ENCODE measurements around the gene ZNF423.

The ZNF423 gene

GRCh38 chr16:49618955-49619354, 237.0 kb downstream of the ZNF423 start:
- DNase-seq, result no peak

GRCh38 chr16:49617710-49618330, 238.1 kb downstream of the ZNF423 start:
- DNase-seq, result no peak

- DNase-seq, result no peak
Observed at GRCh38 chr16:49617016-49617629, 238.8 kb downstream of the ZNF423 start.

- DNase-seq, result no peak
Observed at GRCh38 chr16:49615576-49615975, 240.3 kb downstream of the ZNF423 start.

- no peak for DNase-seq
Observed at GRCh38 chr16:49610983-49611382, 244.9 kb downstream of the ZNF423 start.

- no peak for DNase-seq
Observed at GRCh38 chr16:49608779-49609178, 247.1 kb downstream of the ZNF423 start.

GRCh38 chr16:49608098-49608497, 247.8 kb downstream of the ZNF423 start:
- peak; percentile 26 for DNase-seq

GRCh38 chr16:49605536-49606254, 250.2 kb downstream of the ZNF423 start:
- no peak for DNase-seq

GRCh38 chr16:49604602-49605001, 251.3 kb downstream of the ZNF423 start:
- no peak for DNase-seq

GRCh38 chr16:49603956-49604355, 252.0 kb downstream of the ZNF423 start:
- DNase-seq, result no peak

GRCh38 chr16:49602976-49603310, 253.0 kb downstream of the ZNF423 start:
- no peak for DNase-seq

GRCh38 chr16:49602201-49602975, 253.5 kb downstream of the ZNF423 start:
- DNase-seq, result no peak

GRCh38 chr16:49601576-49601975, 254.3 kb downstream of the ZNF423 start:
- DNase-seq, result no peak

GRCh38 chr16:49600976-49601375, 254.9 kb downstream of the ZNF423 start:
- no peak for DNase-seq

- no peak for DNase-seq
Observed at GRCh38 chr16:49600536-49600935, 255.4 kb downstream of the ZNF423 start.

GRCh38 chr16:49599704-49600103, 256.2 kb downstream of the ZNF423 start:
- no peak for DNase-seq

- DNase-seq, result no peak
Observed at GRCh38 chr16:49599281-49599680, 256.6 kb downstream of the ZNF423 start.

GRCh38 chr16:49598383-49599170, 257.3 kb downstream of the ZNF423 start:
- no peak for DNase-seq

- DNase-seq, result no peak
Observed at GRCh38 chr16:49597796-49598195, 258.1 kb downstream of the ZNF423 start.

GRCh38 chr16:49596648-49597291, 259.1 kb downstream of the ZNF423 start:
- no peak for DNase-seq

- no peak for DNase-seq
Observed at GRCh38 chr16:49596068-49596467, 259.8 kb downstream of the ZNF423 start.

All from NCI-H2171 treated with DMSO at 0.1 percent for 48 hours (cell line).